ENCODE results near the gene UNCX.

Gene UNCX

GRCh38 chr7:1233333-1234048 lies 819 bp downstream of the UNCX start:
- DNase-seq = no peak

DNA sequence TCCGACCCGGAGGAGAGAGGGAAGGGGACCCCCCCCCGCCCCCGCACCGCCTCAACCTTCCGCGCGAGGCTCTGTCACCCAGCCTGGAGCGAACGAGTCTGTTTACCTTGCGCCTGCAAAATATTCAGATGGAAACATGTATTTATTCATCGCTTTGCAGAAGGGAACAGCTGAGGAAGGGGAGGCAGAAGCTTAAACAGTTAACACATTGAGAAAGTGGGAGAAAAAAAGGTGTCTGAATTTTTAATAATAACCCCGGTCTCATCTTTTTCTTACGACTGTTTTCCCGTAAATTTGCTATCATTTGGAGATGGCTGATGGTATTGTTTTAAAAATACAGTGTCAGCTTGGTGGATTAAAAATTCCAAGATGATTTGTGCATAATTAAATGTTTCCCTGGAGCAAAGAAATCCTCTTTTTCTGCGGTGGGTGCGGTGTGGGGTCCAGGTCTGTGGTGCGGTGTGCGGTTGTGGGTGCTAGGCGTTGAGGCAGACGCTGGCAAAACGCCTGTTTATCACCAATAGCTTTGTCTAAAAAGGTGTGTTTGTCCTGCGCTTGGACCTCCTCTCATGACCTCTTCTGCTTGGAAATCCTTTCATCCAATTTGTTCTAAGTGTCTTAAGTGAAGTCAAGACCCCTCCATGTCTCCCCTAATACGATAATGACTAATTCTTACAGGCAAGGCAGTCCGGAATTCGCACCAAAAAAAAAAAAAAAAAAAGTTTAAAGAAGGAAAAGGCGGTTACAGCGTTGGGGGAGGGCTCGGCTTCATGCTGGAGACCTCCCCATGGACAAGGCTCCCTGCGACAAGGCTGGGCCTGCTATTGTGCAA lies 1.6 kb downstream of the UNCX start:
- no peak for DNase-seq

DNA sequence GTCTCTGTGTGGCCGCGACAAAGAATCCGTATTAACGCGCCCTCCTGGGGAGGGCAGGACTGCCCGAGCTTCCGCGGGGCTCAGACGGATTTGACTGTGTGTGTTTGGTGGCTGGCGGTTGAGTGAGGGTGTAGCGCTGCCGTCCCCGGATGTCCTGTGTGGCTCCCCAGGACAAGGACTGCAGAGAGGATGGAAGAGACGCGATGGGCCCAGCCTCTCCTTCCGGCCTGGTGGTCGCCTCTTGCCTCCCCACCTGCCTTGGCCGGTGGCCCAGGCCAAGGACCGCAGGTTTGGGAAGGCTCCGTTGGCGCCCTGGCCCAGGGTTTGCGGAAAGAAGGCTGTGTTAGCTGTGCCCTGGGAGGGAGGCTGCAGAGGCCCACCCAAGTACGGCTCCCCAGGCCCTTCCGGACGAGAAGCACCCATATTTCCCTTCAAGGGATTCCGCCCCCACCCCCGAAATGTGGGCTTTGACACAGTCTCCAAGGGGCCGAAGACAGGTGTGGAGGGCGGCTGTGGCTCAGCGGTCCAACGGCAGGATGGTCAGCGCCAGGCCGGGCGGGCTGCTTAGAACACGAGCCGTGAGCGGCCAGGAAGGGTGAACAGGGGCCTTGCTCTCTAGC lies 2.3 kb downstream of the UNCX start:
- no peak for DNase-seq

GRCh38 chr7:1235501-1236131 lies 2.9 kb downstream of the UNCX start:
- no peak for DNase-seq

- DNase-seq = no peak
Measured at GRCh38 chr7:1236132-1236661, 3.5 kb downstream of the UNCX start.

GRCh38 chr7:1236831-1237701 lies 4.4 kb downstream of the UNCX start:
- no peak for DNase-seq

DNA sequence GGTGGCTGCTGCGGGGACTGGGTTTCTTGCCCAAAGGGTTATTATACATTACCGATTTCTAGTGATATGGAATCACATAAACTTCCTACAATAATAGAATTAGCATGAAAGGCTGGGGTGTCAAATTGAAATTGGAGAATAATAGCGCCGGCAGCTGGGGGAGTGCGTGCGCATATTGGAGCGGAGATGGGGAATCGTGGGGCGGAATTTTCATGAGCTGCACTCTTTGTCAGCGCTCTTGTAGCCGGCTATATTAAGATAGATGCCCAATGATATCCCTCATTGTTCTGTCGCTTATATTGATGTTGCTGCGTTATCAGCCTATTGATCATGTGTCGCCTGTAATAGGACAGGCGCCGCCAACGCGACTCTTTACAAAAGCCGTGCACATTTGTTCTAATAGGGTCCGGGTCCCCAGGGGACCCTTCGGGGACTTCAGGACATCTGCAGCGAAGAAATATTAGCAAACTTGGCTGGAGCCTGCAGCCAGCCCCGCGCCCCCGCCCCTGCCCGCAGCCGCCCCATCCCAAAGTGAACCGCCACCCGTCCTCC lies 5.1 kb downstream of the UNCX start:
- no peak for DNase-seq

- no peak for DNase-seq
Measured at GRCh38 chr7:1238450-1238882, 5.8 kb downstream of the UNCX start.

- no peak for DNase-seq
Measured at GRCh38 chr7:1238931-1239802, 6.5 kb downstream of the UNCX start.

- DNase-seq = no peak
Measured at GRCh38 chr7:1239803-1240516, 7.3 kb downstream of the UNCX start.

DNA sequence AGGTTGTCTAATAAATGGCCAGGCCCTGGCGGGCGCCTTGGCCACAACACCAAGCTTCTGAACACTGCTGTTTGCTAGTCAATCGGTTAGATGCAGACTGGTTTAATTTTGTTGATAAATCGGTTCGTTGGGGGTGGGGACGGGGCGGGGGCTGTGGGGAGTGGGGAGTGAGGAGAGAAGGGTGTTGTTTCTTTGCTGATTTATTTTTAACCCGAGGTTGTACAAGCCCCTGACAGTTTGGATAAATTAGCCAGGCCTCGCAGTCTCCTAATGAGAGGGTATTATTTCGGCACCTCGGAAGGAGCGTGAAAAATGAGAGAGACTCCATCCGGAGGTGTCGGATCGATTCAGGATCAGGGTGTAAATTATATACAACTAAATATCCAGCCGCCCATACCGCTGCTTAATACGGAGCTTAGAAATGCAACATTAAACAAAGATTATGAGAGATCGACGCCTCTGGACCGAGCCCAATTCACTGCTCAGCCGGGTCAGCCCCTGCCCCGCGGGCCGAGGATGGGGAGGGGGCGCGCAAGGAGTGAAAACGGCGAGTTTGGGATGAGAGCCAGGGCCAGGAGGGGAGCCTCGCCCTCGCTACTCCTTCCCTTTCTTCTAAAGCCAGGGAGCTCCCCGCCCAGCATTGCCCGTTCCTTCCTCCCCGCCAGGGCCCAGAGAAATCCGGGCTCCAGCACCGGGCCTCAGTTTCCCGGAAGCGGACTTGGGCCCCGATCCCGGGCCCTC lies 8.0 kb downstream of the UNCX start:
- no peak for DNase-seq

DNA sequence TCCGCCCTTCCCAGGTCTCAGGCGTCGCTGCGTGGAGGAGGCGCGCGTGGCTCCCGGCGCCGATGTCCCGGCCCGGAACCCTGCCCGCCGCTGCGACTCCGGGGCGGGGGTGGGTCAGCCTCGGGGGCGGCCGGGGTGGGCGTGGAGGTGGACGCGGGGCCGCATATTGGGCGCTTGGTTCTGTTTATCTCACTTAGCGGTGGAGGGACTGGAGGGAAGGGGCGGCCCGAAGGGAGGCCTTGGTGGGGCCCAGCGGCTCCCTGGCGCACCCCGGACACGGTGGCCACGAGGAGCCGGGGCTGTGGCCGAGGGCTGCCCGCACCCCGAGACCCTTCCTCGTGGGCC lies 8.6 kb downstream of the UNCX start:
- DNase-seq = no peak

DNA sequence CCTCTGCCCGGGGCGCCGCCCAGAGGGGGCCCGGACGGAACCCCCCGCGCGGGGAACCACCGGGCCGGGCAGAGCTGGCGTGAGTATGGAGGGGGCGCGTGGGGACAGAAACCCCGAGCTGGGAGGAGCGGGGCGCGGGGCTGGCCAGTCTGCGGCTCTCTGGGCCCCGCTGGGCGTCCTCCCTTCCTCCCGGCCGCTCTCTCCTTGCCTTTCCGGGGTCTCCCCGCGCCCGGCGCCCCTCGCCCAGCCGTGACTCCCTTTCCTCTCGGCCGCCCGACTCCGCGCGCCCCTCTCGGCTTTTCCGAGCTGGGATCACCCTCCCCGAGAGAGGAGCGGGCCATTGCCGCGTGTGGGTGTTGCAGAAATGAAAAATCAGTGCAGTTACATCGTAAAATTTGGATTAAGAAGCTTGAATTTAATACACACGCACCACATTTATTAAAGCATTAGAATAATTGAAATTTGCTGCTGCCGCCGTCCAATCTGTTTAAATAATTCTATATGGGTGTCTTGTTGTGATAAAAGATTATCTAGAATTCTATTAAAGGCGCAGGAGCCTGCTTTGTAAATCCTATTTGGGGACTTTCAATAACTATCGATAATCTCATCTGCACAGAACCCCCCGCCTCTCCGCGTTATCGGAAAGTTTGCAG lies 9.1 kb downstream of the UNCX start:
- DNase-seq = no peak

DNA sequence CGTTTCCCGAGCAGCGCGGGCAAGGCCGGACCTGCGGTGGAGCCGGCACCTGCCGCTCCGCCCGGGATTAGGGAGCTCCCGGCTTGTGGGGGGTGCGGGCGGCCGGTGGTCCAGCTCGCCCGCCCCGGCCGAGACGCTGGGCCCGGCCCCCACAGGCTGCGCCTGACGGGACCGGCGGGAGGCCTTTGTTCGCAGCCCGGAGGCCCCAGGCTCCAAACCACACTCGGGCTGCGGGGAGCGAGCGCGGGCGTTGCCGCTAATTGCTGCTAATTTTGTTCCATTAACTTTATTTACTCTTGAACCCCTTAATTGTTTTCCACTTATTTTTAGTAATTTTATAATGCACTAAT lies 9.6 kb downstream of the UNCX start:
- no peak for DNase-seq

- DNase-seq = no peak
Measured at GRCh38 chr7:1242606-1243289, 10.1 kb downstream of the UNCX start.

DNA sequence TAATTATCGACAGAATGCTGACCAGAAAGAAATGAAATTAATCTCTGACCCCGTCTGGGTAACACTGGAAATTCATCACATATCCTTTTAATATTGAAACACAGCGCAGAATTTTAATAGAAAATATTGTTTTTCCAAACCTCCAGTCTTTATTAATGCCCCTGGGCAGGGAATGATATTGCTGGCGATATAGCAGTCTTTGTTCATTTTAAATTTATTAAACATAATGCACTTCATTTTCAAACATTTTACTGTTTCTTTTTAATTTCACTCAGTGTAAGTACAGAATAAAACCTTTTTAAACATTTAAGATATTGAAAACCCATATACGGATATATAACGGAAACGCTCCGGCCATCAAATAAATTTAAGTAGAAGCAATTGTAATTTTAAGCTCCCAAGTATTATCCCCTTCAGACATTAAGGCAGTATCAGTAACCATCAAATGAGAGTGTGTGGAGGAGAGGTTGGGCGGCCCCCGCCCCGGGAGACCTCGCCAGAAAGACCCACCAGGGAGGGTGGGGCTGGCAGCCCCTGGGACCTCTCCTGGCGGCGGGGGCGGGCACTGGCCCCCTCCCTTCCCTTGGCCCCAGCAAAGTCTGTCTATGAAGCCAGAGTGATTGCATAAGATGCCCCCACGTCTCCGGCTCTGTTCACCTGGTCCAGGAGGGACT lies 10.8 kb downstream of the UNCX start:
- DNase-seq = no peak

- DNase-seq = no peak
Measured at GRCh38 chr7:1243964-1244416, 11.3 kb downstream of the UNCX start.
